Measurements from ENCODE around the gene HDAC4. TPM values are rescaled to one million over a fixed set of nuclear protein-coding genes. Genes with fewer than 3 reads are reported as not detected.

HDAC4 gene
- total RNA-seq, 1 experiment from 2014 or later: 47.6 TPM

DNA sequence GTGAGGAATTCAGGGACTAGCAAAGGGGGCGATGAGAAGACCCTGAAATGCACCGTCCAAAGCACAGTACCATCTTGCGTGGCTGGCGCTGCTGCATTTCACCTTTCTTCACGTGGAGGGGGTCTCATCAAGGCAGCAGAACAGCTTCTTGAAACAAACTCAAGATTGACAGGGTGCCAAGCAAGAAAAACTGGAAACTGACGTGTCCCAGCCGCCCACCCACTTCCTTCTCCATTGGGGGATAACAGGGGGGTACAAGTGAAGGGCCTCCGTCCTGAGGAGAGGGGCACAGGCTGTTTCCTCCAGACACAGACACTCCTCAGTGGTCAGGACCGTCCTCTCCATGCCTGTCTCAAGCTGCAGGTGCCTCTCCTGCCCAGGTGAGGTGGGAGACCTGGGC is 32.5 kb downstream of the HDAC4 start:
- no peaks in the 10 kb centered on the region for H3K9me2 ChIP-seq (ENCODE audit: insufficient read depth)
- H4K20me1 ChIP-seq (ENCODE audit: insufficient read depth): no peaks in the 10 kb centered on the region
- no peaks in the 10 kb centered on the region for H3K9me3 ChIP-seq (ENCODE audit: control insufficient read depth in 1 of 2, insufficient read depth in 1 of 2, low read depth in 1 of 2, low read length in 2 of 2)
- TF ChIP-seq CBX3 (IDR thresholded peaks at IDR 0.05; ENCODE audit: low read depth) (no peak), SIN3A (IDR thresholded peaks at IDR 0.05; ENCODE audit: low read depth) (no peak)
- no peaks in the 10 kb centered on the region for H3K36me3 ChIP-seq (ENCODE audit: control insufficient read depth in 1 of 2, insufficient read depth in 2 of 2, low read length in 2 of 2)
- BruUV-seq (replicated peaks): no TSS peak
- DNase-seq (ENCODE audit: low read depth, low spot score) (no peak), ATAC-seq (no peak)
- no peak overlapping the region for H3K9ac ChIP-seq (ENCODE audit: low read length)
- ChIA-PET RAD21 (ENCODE audit: low non-redundant PET in 1 of 2, low total read pairs in 2 of 2, uncharacterized antibody in 2 of 2, unreplicated experiment in 2 of 2) (no interaction called here), CTCF (no interaction called here), POLR2A (no interaction called here)
- no peaks in the 10 kb centered on the region for H3K4me1 ChIP-seq (ENCODE audit: control insufficient read depth in 1 of 2, insufficient read depth in 2 of 2, low read length in 2 of 2)
- peaks cover 7% of the 10 kb centered on the region; the same call in 1 of the 2 replicates for H3K79me2 ChIP-seq (ENCODE audit: insufficient read depth, low read length)
- H3K27ac ChIP-seq (ENCODE audit: low read depth, low read length): no peak overlapping the region
- intact Hi-C loops (cut with micrococcal nuclease): no loop called here
- H3K27me3 ChIP-seq (ENCODE audit: insufficient read depth, low read length): no peaks in the 10 kb centered on the region
- no peak overlapping the region for H3K4me3 ChIP-seq (replicated peaks in 1 of 2; ENCODE audit: low read depth in 1 of 2, low read length in 2 of 2)
- no peak overlapping the region for H3K4me2 ChIP-seq (ENCODE audit: low read length)
- no peak overlapping the region for H2AFZ ChIP-seq (ENCODE audit: low read depth, low read length, poor library complexity, severe bottlenecking)

DNA sequence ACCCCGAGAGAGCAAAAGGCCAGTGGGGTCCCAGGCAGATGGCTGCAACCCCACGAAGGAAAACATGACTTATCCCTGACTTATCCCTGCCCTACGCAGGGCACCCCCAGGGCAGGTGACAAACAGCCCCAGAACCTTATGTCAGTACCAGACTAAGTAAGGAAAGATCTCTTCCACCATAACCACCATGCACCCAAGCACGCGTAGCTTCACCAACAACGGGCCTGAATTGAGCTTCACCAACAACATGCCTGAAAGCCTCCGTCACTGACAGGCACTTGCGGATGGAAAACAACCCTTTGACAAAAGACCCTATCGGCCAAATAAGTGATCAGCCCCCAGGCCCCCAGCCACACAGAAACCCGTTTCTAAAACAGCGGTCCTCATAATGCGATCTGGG is 34.1 kb downstream of the HDAC4 start:
- no peak overlapping the region for H2AFZ ChIP-seq (ENCODE audit: low read depth, low read length, poor library complexity, severe bottlenecking)

More for the DNA sequence above, 34.1 kb downstream of the HDAC4 start:
- intact Hi-C loops (cut with micrococcal nuclease): no loop called here
- H3K9ac ChIP-seq (ENCODE audit: low read length): no peak overlapping the region
- ChIA-PET POLR2A (no interaction called here), CTCF (no interaction called here), RAD21 (ENCODE audit: low non-redundant PET in 1 of 2, low total read pairs in 2 of 2, uncharacterized antibody in 2 of 2, unreplicated experiment in 2 of 2) (no interaction called here)
- H3K4me3 ChIP-seq (replicated peaks in 1 of 2; ENCODE audit: low read depth in 1 of 2, low read length in 2 of 2): no peak overlapping the region
- ATAC-seq (no peak), DNase-seq (ENCODE audit: low read depth, low spot score) (no peak)
- H3K27me3 ChIP-seq (ENCODE audit: insufficient read depth, low read length): no peaks in the 10 kb centered on the region
- peaks cover 8% of the 10 kb centered on the region; the same call in 1 of the 2 replicates for H3K79me2 ChIP-seq (ENCODE audit: insufficient read depth, low read length)
- no TSS peak for BruUV-seq (replicated peaks)
- no peaks in the 10 kb centered on the region for H3K9me3 ChIP-seq (ENCODE audit: control insufficient read depth in 1 of 2, insufficient read depth in 1 of 2, low read depth in 1 of 2, low read length in 2 of 2)
- no peaks in the 10 kb centered on the region for H3K9me2 ChIP-seq (ENCODE audit: insufficient read depth)
- no peaks in the 10 kb centered on the region for H3K36me3 ChIP-seq (ENCODE audit: control insufficient read depth in 1 of 2, insufficient read depth in 2 of 2, low read length in 2 of 2)
- no peaks in the 10 kb centered on the region for H4K20me1 ChIP-seq (ENCODE audit: insufficient read depth)
- no peak overlapping the region for H3K27ac ChIP-seq (ENCODE audit: low read depth, low read length)
- H3K4me2 ChIP-seq (ENCODE audit: low read length): no peak overlapping the region
- no peaks in the 10 kb centered on the region for H3K4me1 ChIP-seq (ENCODE audit: control insufficient read depth in 1 of 2, insufficient read depth in 2 of 2, low read length in 2 of 2)
- TF ChIP-seq ATF3 (IDR thresholded peaks at IDR 0.05) (no peak), SIN3A (IDR thresholded peaks at IDR 0.05; ENCODE audit: low read depth) (no peak), FOSL1 (IDR thresholded peaks at IDR 0.05; ENCODE audit: low read depth) (no peak), ZFX (IDR thresholded peaks at IDR 0.05) (no peak), YY1 (IDR thresholded peaks at IDR 0.05; ENCODE audit: extremely low read depth, insufficient replicate concordance, low read depth, low read length) (no peak), JUND (IDR thresholded peaks at IDR 0.05) (no peak)
- TF ChIP-seq, protein P1, sequence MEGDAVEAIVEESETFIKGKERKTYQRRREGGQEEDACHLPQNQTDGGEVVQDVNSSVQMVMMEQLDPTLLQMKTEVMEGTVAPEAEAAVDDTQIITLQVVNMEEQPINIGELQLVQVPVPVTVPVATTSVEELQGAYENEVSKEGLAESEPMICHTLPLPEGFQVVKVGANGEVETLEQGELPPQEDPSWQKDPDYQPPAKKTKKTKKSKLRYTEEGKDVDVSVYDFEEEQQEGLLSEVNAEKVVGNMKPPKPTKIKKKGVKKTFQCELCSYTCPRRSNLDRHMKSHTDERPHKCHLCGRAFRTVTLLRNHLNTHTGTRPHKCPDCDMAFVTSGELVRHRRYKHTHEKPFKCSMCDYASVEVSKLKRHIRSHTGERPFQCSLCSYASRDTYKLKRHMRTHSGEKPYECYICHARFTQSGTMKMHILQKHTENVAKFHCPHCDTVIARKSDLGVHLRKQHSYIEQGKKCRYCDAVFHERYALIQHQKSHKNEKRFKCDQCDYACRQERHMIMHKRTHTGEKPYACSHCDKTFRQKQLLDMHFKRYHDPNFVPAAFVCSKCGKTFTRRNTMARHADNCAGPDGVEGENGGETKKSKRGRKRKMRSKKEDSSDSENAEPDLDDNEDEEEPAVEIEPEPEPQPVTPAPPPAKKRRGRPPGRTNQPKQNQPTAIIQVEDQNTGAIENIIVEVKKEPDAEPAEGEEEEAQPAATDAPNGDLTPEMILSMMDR (IDR thresholded peaks at IDR 0.05 in 2 of 3, conservative IDR thresholded peaks at IDR 0.05 in 1 of 3; ENCODE audit: borderline replicate concordance in 1 of 3, insufficient read depth in 1 of 3, low read depth in 2 of 3, low read length in 2 of 3): no peak
